ENCODE results near the gene MUC7.

The MUC7 gene

GRCh38 chr4:70471897-70472296 is at the start of gene MUC7:
TSS of gene MUC7 (plus strand) at chr4:70472197. CDS start at chr4:70474022, 1,825 bp downstream.
- CTCF ChIA-PET = no interaction called here
- DNase-seq (ENCODE audit: extremely low spot score) = no peak
- TF ChIP-seq CTBP1 (IDR thresholded peaks at IDR 0.05; ENCODE audit: borderline replicate concordance) (no peak), FOXK2 (IDR thresholded peaks at IDR 0.05) (no peak), L3MBTL2 (conservative IDR thresholded peaks at IDR 0.05) (no peak), SP1 (IDR thresholded peaks at IDR 0.05) (no peak), ARNT (IDR thresholded peaks at IDR 0.05) (no peak), HDGF (IDR thresholded peaks at IDR 0.05; ENCODE audit: borderline replicate concordance) (no peak), ELF4 (IDR thresholded peaks at IDR 0.05) (no peak), ZNF384 (IDR thresholded peaks at IDR 0.05) (no peak), SUZ12 (IDR thresholded peaks at IDR 0.05) (no peak), TARDBP (IDR thresholded peaks at IDR 0.05) (no peak), LEF1 (IDR thresholded peaks at IDR 0.05; ENCODE audit: borderline replicate concordance) (no peak), FOXM1 (IDR thresholded peaks at IDR 0.05; ENCODE audit: borderline replicate concordance) (no peak), BHLHE40 (IDR thresholded peaks at IDR 0.05; ENCODE audit: borderline replicate concordance) (no peak), FOXA1 (IDR thresholded peaks at IDR 0.05) (no peak), PKNOX1 (IDR thresholded peaks at IDR 0.05) (no peak)
- POLR2A ChIA-PET = no interaction called here

GRCh38 chr4:70425306-70425705 is 46.7 kb upstream of the MUC7 start:
- TF ChIP-seq BHLHE40 (IDR thresholded peaks at IDR 0.05; ENCODE audit: borderline replicate concordance) (no peak), FOXK2 (IDR thresholded peaks at IDR 0.05) (no peak), FOXM1 (IDR thresholded peaks at IDR 0.05; ENCODE audit: borderline replicate concordance) (no peak), ZNF384 (IDR thresholded peaks at IDR 0.05) (no peak), ELF4 (IDR thresholded peaks at IDR 0.05) (no peak), SUZ12 (IDR thresholded peaks at IDR 0.05) (no peak), LEF1 (IDR thresholded peaks at IDR 0.05; ENCODE audit: borderline replicate concordance) (no peak), PKNOX1 (IDR thresholded peaks at IDR 0.05) (no peak), HDGF (IDR thresholded peaks at IDR 0.05; ENCODE audit: borderline replicate concordance) (no peak), NFRKB (IDR thresholded peaks at IDR 0.05) (no peak), CTBP1 (IDR thresholded peaks at IDR 0.05; ENCODE audit: borderline replicate concordance) (no peak), TARDBP (IDR thresholded peaks at IDR 0.05) (no peak), ARNT (IDR thresholded peaks at IDR 0.05) (no peak), FOXA1 (IDR thresholded peaks at IDR 0.05) (no peak), L3MBTL2 (conservative IDR thresholded peaks at IDR 0.05) (no peak), SP1 (IDR thresholded peaks at IDR 0.05) (no peak)
- ChIA-PET CTCF (no interaction called here), POLR2A (no interaction called here)
- no peak for DNase-seq (ENCODE audit: extremely low spot score)

- no peak for DNase-seq (ENCODE audit: extremely low spot score)
- POLR2A ChIA-PET = no interaction called here
- CTCF ChIA-PET = no interaction called here
- TF ChIP-seq ZNF384 (IDR thresholded peaks at IDR 0.05) = no peak
Measured at GRCh38 chr4:70426789-70427188, 45.2 kb upstream of the MUC7 start.

- ChIA-PET CTCF (no interaction called here), POLR2A (no interaction called here)
- TF ChIP-seq BHLHE40 (IDR thresholded peaks at IDR 0.05; ENCODE audit: borderline replicate concordance) (no peak), FOXM1 (IDR thresholded peaks at IDR 0.05; ENCODE audit: borderline replicate concordance) (no peak), ARNT (IDR thresholded peaks at IDR 0.05) (no peak), SP1 (IDR thresholded peaks at IDR 0.05) (no peak), CTBP1 (IDR thresholded peaks at IDR 0.05; ENCODE audit: borderline replicate concordance) (no peak), LEF1 (IDR thresholded peaks at IDR 0.05; ENCODE audit: borderline replicate concordance) (no peak), NFRKB (IDR thresholded peaks at IDR 0.05) (no peak)
- DNase-seq (ENCODE audit: extremely low spot score) = no peak
Measured at GRCh38 chr4:70437197-70437596, 34.8 kb upstream of the MUC7 start.

GRCh38 chr4:70442474-70442873 is 29.5 kb upstream of the MUC7 start:
- no peak for TF ChIP-seq BHLHE40 (IDR thresholded peaks at IDR 0.05; ENCODE audit: borderline replicate concordance)
- TF ChIP-seq ARNT (IDR thresholded peaks at IDR 0.05) = no peak
- TF ChIP-seq HDGF (IDR thresholded peaks at IDR 0.05; ENCODE audit: borderline replicate concordance) = no peak
- no peak for TF ChIP-seq SP1 (IDR thresholded peaks at IDR 0.05)
- TF ChIP-seq NFRKB (IDR thresholded peaks at IDR 0.05) = no peak
- TF ChIP-seq FOXK2 (IDR thresholded peaks at IDR 0.05) = no peak
- TF ChIP-seq TARDBP (IDR thresholded peaks at IDR 0.05) = no peak
- TF ChIP-seq L3MBTL2 (conservative IDR thresholded peaks at IDR 0.05) = no peak
- CTCF ChIA-PET = no interaction called here
- POLR2A ChIA-PET = no interaction called here
- DNase-seq (ENCODE audit: extremely low spot score) = no peak

- CTCF ChIA-PET = no interaction called here
- TF ChIP-seq ELF4 (IDR thresholded peaks at IDR 0.05) = no peak
- TF ChIP-seq ARNT (IDR thresholded peaks at IDR 0.05) = no peak
- TF ChIP-seq NFRKB (IDR thresholded peaks at IDR 0.05) = no peak
- TF ChIP-seq HDGF (IDR thresholded peaks at IDR 0.05; ENCODE audit: borderline replicate concordance) = no peak
- no peak for TF ChIP-seq SP1 (IDR thresholded peaks at IDR 0.05)
- no peak for TF ChIP-seq ZNF384 (IDR thresholded peaks at IDR 0.05)
- no peak for TF ChIP-seq BHLHE40 (IDR thresholded peaks at IDR 0.05; ENCODE audit: borderline replicate concordance)
- TF ChIP-seq FOXK2 (IDR thresholded peaks at IDR 0.05) = no peak
- TF ChIP-seq CTBP1 (IDR thresholded peaks at IDR 0.05; ENCODE audit: borderline replicate concordance) = no peak
- no peak for TF ChIP-seq L3MBTL2 (conservative IDR thresholded peaks at IDR 0.05)
- no peak for TF ChIP-seq LEF1 (IDR thresholded peaks at IDR 0.05; ENCODE audit: borderline replicate concordance)
- TF ChIP-seq SUZ12 (IDR thresholded peaks at IDR 0.05) = no peak
- TF ChIP-seq FOXA1 (IDR thresholded peaks at IDR 0.05) = no peak
- TF ChIP-seq FOXM1 (IDR thresholded peaks at IDR 0.05; ENCODE audit: borderline replicate concordance) = no peak
- POLR2A ChIA-PET = no interaction called here
- DNase-seq (ENCODE audit: extremely low spot score) = no peak
Measured at GRCh38 chr4:70443329-70443728, 28.7 kb upstream of the MUC7 start.

GRCh38 chr4:70449220-70449619 is 22.8 kb upstream of the MUC7 start:
- ChIA-PET CTCF (no interaction called here), POLR2A (no interaction called here)
- no peak for DNase-seq (ENCODE audit: extremely low spot score)
- TF ChIP-seq TARDBP (IDR thresholded peaks at IDR 0.05) (no peak), BHLHE40 (IDR thresholded peaks at IDR 0.05; ENCODE audit: borderline replicate concordance) (no peak), ELF4 (IDR thresholded peaks at IDR 0.05) (no peak), SUZ12 (IDR thresholded peaks at IDR 0.05) (no peak)
